Measurements from ENCODE around the gene RNPEP.
"Not testable (repeated sequence)": the region's sequence is repeated elsewhere in the genome, so short reads cannot be mapped to it uniquely, and the experiment has no call there.

Gene RNPEP

DNA sequence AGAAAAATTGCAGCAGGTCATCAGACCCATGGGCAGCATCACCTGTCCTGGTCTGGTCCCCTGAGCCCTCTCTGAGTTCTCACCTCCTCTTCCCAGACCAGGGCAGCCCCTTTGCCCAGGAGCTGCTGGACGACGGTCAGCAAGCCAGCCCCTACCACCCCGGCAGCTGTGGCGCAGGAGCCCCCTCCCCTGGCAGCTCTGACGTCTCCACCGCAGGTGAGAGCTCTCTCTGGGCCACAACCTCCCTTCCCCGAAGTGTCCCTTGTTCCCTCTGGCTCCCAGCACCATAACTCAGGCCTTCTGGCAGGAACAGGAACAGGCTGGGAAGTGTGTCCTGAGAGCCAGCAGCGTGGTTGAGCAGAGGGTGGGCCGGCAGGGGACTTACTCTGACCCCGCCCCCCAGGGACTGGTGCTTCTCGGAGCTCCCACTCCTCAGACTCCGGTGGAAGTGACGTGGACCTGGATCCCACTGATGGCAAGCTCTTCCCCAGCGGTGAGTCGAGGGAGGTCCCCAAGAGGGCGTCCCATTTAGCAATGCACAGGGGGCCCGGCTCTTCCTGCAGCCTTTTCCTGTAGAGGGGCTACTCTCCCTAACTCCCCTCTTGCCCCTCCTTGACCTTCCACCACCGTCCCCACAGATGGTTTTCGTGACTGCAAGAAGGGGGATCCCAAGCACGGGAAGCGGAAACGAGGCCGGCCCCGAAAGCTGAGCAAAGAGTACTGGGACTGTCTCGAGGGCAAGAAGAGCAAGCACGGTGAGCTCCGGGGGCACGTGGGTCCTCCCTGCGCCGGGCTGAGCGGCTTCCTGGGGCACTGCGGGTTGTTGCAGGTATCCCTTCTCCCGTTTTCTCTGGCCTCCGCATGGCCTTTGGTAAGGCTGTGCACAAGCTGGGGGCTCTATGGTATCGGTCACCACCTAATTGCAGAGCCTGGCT, 30.4 kb downstream of the RNPEP start:
- no peak for DNase-seq

DNA sequence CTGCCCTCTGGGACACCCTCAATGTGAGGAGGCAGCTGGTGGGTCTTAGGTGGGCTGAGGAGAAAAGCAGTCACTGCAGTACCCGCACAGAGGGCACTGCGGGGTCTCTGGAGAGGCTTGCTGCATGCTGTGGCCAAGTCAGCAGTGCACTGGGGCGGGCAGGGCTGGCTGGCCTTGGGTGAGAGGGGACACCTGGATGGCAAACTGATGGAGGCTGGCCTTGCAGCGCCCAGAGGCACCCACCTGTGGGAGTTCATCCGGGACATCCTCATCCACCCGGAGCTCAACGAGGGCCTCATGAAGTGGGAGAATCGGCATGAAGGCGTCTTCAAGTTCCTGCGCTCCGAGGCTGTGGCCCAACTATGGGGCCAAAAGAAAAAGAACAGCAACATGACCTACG, 31.2 kb downstream of the RNPEP start:
- no peak for DNase-seq

DNA sequence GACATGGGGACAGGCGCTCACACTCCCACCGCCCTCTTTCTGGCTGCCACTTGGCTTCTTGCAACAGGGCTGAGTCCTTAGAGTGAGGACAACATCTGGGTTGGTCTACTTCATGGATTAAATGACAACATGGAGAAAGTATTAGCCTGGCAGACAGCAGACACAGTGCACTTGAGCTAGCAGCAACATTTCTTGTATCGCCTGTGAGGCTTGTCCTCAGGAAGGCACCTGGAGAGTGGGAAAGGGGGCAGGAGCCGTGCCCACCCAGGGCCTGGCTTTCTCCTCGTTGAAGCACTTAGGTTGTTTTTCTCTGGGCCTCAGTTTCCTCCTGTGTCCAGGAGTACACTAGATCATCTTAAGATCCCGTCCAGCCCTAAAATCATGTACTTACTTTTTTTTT, 31.6 kb downstream of the RNPEP start:
- DNase-seq: no peak

DNA sequence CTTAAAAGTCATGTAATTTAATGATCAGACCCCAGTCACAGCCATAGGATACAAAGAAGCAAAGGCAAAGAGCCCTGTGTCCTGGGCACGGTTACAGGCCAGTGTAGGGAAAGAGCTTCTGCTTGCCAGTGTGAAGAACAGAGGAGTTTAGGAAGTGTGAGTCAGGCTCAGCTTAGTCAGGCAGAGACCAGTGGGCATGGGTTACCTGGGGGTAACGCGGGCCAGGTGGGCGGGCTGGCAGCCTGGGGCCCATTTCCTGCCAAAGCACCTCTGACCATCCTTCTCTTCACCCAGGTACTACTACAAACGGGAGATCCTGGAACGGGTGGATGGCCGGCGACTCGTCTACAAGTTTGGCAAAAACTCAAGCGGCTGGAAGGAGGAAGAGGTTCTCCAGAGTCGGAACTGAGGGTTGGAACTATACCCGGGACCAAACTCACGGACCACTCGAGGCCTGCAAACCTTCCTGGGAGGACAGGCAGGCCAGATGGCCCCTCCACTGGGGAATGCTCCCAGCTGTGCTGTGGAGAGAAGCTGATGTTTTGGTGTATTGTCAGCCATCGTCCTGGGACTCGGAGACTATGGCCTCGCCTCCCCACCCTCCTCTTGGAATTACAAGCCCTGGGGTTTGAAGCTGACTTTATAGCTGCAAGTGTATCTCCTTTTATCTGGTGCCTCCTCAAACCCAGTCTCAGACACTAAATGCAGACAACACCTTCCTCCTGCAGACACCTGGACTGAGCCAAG, 32.6 kb downstream of the RNPEP start:
- DNase-seq: no peak

DNA sequence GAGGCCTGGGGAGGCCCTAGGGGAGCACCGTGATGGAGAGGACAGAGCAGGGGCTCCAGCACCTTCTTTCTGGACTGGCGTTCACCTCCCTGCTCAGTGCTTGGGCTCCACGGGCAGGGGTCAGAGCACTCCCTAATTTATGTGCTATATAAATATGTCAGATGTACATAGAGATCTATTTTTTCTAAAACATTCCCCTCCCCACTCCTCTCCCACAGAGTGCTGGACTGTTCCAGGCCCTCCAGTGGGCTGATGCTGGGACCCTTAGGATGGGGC, 33.2 kb downstream of the RNPEP start:
- no peak for DNase-seq

DNA sequence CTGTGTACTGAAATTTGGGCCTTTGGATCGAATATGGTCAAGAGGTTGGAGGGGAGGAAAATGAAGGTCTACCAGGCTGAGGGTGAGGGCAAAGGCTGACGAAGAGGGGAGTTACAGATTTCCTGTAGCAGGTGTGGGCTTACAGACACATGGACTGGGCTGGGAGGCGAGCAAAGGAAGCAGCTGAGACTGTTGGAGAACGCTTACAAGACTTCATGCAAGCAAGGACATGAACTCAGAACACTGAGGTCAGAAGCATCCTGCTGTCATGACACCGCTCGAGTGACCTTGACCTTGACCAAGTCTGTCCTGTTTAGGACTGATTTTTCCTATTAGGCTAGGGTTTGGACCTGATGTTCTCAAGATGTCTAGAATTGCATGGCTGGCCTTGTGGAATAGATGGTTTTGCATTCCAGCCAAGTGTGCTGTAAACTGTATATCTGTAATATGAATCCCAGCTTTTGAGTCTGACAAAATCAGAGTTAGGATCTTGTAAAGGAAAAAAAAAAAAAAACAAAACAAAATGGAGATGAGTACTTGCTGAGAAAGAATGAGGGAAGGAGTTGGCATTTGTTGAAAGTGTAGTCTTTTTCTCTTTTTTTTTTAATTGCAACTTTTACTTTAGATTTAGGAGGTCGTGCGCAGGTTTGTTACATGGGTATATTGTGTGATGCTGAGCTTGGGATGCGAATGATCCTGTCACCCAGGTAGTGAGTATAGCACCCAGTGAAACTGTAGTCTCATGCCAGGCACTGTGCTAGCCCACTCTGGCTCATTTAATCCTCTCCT, 33.8 kb downstream of the RNPEP start:
- DNase-seq: no peak

DNA sequence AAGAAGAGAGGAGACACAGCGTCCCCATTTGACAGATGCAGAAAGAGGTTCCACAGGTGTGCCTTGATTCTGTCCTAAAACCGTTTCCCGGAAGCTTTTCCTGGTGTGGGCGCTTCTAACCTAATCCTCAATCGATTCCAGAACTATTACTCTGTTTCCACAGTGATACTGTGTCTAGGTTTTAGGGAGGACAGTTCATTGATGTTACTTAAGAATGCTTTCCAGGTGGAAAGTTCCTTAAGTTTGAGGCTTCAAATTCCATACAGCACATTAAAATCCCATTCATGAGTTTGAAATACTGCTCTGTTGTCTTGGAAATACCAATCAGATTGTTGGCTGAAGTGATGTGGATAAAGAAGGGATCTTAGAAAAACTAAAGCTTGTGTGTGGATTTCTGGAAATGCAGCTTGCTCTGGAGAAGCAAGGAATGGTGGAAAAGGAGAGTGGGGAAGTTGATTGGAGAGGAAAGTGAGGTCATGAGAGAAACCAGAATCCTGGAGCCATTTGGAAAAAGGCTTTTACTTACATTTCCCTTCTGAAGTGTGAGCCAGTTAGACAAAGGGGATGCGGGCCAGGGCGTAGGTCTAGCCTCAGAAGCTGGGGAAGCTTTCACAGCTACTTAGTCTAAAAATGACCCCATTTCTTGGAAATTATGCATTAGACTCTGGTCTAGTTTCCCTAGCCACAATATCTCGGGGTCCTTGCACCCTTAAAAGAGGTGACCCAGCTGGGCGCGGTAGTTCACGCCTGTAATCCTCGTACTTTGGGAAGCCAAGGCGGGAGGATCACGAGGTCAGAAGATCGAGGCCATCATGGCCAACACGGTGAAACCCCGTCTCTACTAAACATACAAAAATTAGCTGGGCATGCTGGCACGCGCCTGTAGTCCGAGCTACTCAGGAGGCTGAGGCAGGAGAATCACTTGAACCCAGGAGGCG, 34.6 kb downstream of the RNPEP start:
- DNase-seq: no peak

DNA sequence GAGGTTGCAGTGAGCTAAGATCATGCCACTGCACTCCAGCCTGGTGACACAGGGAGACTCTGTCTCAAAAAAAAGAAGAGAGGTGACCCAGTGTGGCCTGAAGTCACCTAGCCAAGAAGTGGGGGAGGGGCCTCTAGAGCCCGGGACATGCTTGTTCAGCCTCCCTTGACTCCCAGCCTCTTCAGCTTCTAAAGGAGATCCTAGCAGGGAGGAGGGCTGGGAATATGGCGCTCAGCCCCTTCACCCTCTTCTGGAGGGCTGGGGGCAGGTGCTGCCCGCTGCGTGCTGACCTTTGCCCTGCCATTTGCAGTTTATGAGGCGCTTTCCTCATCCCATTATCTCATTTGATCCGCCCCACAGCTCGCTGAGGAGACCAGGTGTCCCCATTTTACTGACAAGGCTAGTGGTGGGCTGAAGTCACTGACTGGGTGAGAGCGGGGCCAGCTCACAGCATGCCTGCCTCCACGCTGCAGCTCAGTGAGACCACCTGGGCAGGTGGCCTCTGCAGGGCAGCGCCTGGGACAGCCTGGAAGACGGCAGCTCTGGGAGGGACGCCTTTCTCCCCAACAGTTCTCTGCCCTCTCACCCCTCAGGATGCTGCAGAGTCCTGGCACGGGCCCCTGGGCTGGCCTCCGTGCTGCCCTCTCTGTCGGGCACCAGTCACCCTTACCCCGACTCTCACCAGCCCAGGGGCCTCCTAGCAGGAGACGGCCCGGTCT, 35.5 kb downstream of the RNPEP start:
- DNase-seq: no peak

DNA sequence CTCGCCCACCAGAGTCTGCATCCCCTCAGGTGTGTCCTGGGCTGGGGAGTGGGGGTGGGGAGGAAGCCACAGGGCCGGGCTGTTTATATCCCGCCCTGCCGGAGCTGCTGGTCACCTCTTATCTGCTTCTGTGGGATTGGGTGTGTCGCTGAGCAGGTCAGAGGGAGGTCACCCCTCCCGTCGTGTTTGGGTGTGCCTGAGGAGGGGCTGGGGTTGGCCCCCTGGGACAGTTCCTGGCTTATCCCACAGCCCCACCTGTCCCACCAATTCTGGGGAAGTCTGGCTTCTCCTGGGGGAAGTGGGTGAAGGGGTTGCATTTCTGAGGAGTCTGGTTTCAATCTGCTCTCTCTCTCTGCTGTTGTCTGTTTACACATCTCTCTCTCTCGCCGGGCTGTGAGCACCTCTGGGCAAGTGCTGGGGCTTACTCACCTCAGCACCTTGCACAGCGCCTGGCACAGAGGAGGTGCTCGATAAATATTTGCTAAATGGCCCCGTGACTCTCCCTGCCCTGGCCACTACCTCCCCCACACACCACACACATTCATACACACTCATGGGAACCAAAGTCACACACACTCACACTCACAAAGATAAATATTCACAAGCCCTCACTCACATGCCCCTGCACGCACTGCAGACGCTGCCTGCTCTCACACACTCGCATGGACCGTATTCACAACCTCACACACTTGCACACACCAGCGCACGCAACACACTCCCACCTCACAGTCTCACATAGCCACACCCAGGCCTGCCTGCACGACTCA, 36.2 kb downstream of the RNPEP start:
- no peak for DNase-seq

DNA sequence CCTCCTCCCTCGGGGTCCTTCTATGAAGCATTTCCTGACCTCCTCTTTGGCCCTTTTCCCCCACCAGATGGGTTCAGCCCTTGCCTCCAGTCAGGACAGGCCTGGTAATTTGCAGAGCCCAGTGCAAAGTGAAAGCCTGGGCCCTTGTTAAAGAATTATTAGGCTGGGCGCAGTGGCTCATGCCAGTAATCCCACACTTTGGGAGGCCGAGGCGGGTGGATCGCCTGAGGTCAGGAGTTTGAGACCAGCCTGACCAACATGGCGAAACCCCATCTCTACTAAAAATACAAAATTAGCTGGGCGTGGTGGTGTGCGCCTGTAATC, 36.7 kb downstream of the RNPEP start:
- DNase-seq: not testable (repeated sequence)

DNA sequence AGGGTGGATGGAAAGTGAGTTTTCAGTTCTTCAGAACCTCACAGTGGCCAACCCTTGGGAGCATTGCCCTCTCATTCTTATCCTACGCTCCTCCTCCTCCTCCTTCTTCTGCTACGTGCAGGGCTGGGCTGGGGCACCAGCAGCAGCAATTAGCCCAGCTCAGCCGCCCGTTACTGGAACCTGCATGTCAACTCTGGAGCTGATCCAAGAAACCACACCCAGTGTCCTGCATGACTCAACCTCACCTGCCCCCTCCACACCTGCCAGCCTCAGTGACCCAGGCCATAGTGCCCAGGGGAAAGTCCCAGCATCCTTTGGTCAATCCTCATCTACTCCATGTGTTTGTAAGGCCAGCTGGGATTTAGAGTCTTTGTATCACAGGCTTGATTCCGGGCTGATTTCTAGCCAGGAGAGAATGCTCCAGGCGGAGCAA, 40.6 kb downstream of the RNPEP start:
- DNase-seq: no peak

DNA sequence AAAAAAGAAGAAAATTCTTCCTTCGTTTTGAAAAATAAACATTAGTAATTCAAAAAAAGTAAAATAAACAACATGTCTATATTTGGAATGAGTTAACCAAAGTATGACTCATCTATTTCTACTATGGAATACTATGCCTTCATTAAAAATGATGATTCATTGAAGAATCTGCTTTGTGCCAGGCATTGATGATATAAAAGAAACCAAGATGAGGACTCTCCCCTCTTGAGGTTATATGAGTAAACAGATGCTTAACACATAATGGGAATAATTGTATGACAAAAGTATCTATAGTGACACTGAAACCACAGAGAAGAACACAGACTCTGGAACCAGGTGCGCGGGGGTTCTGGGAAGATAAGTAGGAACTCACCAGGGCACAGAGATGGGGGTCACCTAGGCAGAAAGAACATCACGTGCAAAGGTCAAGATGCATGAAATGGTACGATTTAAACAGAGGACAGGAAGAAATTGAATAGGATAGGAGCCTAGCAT, 46.8 kb downstream of the RNPEP start:
- DNase-seq: no peak

DNA sequence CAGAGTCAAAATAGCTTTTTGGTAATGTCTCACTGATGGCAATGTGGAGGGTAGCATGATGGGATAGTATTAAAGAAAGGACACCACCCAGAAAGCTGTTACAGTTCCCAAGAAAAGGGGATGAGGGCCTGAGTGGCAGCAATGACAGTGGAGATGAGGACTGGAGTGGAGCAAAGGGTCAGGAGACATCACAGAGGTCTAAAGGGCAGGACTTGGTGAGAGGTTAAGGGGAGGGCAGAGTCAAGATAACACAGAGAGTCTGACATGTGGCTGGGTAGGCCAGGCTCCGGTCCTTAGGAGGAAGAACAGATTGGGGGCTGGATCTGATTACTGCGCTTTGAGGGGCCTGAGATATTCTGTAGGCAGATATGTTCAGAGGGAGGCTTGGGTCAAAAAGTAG, 47.3 kb downstream of the RNPEP start:
- no peak for DNase-seq

DNA sequence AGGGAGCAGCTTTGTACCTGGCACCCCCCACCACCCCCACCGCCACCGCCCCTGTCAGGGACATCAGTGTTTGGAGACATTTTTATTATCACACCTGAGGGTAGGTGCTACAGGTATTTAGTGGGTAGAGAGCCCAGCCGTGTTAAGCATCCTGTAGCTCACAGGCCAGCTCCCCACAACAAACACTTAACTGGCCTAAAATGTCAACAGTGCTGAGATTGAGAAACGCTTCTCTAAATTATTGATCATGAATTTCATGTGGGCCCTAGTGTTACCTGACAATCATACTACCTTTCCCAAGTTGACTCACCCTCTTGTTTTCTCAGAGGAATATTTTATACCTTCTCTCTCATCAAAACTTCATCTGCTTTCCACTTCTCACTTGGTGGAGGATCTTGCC, 49.3 kb downstream of the RNPEP start:
- no peak for DNase-seq

DNA sequence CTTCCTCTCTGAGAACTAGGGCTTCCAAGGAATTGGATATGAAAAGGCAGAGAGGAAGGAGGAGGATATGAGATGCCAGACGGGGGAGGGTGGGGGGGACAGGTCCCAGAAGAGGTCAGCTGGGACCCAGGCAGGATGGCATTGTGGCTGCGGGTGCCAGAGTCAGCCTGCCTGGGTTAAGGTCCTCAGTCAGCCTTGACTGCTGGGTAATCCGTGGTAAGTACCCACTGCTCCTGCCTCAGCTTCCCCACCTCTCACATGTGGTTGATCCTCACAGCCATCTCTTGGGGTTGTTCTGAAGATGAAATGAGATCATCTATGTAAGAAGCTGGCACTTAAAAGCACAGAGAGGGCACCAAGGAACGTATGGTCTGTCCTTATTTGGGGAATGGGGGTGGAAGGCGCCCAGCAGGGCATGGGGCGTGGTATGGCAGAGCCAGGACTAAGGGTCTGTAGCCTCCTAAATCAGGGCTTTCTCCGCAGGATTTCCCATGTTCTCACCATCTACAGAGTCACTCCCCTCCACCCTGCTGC, 51.8 kb downstream of the RNPEP start:
- no peak for DNase-seq

DNA sequence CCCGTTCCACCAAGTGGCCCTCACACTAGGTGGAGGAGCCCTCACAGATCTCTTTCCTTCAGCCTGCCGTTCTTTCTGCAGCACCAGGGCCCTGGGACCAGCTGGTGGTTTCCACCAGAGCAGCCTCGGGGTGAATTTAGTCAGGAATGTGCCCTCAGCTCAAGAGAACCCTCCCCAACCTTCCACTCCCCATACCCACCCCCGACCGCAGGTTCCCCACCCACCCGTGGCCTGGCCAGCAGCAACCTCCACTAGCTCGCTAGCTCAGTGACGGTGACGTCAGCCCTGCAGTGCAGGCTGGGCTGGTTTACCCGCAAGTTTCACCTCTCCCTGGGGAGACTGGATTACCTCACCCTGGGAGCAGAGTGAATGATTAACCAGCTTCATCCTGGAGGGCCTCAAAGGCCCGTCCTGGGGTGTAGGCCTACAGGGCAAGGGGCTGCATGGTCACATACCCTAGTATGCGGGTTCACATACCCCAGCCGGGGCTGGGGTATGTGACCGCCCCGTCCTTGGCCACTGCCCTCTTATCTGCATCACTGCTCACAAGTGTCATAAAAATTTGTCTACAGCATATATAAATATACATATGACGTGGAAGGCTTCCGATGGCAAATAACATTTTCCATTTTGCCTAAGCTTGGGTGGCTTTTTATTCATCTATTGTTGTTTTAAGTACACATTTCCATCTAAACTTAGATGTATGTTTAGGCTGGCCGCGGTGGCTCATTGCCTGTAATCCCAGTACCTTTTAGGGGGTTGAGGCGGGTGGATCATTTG, 52.4 kb downstream of the RNPEP start:
- DNase-seq: no peak

DNA sequence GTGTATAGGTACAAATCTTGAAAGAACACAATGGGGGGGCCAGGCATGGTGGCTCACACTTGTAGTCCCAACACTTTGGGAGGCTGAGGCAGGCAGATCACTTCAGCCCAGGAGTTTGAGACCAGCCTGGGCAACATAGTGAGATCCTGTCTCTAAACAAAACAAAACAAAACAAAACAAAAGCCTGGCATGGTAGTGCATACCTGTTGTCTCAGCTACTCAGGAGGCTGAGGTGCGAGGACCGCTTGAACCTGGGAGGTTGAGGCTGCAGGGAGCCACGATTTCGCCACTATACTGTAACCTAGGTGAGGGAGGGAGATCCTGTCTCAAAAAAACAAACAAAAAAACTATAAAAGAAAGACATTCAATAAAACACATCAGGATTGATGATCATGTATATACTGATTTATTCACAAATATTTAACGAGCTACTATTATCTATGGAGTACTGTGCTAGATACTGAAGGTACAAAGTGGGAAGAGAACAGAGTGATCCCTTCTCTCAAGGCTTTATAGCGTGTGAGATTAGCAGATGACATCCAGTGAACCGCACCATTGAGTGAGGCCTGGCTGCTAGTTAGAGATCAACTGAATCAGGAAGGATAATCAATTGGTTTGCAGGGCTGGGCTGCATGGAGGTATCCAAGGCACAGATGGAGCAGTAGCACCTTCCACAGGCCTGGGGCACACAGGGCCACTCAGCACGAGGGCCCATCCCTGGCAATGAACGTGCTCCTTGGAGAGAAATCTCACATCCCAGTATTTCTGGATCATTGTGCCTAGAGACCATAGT, 54.3 kb downstream of the RNPEP start:
- no peak for DNase-seq

DNA sequence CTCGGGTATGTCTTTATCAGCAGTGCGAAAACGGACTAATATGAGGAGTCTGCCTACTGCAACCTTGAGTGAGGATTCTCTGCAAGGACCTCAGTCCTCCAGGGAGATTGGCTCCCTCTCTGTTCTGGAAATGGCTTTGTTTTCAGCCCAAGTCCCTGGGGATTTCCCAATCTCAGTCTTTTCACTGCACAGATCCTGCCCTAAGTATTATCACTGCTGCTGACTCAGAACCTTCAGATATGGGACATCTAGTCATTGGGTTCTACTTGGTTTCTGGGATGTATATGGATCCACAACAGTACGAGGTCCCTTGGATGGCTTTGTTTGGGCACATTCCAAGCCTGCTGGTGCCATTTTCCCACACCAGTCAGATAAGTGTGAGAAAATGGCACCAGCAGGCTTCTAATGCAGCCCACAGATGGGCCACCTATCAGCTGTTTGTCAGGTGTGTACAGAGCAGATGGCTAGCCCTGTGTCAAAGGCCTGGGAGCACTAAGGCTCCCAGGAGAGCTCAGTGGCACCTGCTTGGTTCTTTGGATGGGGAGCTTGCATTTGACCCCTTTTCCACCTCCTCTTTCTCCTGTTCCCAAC, 55.4 kb downstream of the RNPEP start:
- no peak for DNase-seq
